NOMO-1 (cell line): ENCODE data around the gene HMX3.

ENCODE experiments used
- DNase-seq, 2 experiments: peaks; one replicate each; lab custom pipeline; 2025; ENCODE audit not compliant: unreplicated experiment in 2 of 2; lab: John Stamatoyannopoulos, UW

The HMX3 gene

GRCh38 chr10:123146894-123147634 lies 11.3 kb downstream of the HMX3 start:
- no peak for DNase-seq

DNA sequence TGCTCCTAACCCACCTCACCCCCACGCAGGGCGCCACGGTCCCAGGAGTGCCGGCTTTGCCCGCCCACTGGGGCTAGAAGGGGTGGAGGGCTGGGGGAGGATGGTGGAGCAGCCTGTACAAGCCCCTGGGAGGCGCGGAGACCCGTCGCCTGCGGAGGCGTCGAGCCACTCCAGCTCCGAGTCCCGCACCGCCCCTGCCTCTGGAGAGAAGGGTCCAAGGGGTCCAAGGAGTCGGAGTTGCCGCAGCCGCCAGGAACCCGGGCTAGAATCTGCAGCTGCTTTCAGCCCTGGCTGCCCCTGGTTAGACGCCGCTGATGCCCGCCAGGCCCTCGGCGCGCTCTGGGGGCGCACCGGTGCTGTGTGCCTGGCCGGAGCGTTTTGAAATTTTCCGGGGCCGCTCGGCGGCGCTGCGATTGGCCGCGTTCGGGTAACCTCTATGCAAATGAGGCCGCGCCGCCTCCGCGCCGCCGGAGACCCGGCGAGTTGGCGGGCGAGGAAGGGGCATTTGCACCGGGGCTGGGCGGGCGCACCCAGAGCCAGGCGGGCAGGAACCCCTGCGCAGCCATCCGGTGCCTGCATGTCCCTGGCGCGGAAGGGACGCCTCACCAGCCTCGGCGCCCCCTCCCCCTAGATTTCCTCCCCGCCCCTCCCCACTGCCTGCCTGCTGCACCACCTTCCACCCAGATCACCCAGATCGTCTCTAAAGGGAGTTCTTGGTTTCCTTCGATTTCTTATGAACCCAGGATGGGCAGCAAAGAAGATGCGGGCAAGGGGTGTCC lies 12.1 kb downstream of the HMX3 start, which contains the start of gene HMX2:
Gene HMX2 (plus strand): TSS at position 502 of the 779 bp plus-strand sequence. CDS start 243 bp downstream, at position 745.
- DNase-seq, result no peak

- DNase-seq, result no peak
Measured at GRCh38 chr10:123148414-123149161, 12.8 kb downstream of the HMX3 start.

DNA sequence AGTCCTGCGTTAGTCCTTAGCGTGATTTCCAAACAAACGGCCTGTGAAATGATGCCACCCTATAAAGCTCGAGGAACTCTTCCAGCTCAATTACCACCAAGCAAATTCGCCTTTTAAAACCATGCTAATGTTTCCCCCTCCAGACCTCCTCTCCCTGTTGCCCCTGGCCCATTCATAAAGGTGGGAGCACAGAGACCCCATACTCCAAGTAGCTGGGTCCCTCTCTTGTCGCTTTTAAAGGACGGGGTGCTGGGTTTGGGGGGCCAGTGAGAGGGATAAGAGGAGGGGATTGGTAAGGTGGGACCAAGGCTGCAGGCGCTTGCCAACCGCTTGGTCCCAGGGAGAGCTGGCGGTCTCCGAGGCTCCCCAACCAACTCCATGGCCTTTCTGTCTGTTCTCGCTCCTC lies 13.4 kb downstream of the HMX3 start:
- DNase-seq, result no peak

GRCh38 chr10:123149568-123150270 lies 13.9 kb downstream of the HMX3 start:
- peak in 1 of 2 experiments; percentile 27 for DNase-seq

DNA sequence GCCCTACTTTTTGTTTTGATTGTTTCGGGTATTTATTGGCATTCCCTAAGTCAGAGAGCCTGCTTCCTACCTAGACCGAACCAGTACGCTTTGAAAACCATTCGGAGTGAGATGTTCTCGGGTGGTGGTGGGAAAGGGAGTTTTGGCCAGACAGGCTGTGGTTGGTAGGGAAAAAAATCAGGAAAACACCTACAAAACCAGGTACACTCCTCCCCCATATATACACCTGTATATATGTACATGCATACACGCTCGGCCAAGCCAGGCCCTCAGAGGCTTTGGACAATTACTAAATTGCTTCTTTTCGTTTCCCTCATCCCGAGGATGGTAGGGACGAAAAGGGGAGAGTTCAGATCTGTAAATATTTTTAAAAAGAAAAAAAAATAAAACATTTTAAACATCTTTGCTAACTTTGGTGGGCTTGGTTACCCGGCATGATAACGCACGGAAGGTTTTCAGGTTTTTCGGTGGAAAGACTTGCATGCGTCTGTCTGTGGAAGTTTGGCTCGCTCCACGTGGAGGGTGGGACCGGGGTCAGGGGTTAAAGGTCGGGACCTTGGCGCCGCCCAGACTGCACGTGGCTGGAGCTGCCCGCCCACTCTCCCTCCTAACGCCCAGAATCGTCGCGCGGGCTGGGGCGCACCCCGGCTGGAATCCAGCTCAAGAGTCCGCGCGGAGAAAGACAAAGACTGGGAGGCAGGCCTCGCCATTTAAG lies 14.7 kb downstream of the HMX3 start:
- DNase-seq, result no peak

GRCh38 chr10:123150986-123151736 lies 15.4 kb downstream of the HMX3 start:
- DNase-seq, result peak in 1 of 2 experiments; percentile 50

DNA sequence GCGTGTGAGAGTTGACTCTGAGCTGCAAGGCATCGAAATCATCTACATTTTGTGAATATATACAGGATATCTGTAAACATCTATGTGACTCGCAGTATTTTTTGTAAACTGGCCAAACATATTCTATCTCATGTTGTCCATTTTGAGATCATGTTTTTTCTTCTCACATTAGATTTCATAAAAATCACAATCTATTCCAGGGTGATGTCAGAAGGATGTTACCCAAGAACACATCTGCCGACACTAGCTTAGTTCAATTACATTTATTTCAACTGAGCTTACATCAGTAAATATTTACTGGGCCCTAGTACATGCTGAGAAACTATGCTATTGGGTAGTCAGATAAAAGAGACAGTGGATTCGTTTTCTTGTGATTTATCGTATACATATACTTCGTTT lies 16.0 kb downstream of the HMX3 start:
- no peak for DNase-seq

GRCh38 chr10:123153486-123154091 lies 17.8 kb downstream of the HMX3 start:
- DNase-seq, result no peak

DNA sequence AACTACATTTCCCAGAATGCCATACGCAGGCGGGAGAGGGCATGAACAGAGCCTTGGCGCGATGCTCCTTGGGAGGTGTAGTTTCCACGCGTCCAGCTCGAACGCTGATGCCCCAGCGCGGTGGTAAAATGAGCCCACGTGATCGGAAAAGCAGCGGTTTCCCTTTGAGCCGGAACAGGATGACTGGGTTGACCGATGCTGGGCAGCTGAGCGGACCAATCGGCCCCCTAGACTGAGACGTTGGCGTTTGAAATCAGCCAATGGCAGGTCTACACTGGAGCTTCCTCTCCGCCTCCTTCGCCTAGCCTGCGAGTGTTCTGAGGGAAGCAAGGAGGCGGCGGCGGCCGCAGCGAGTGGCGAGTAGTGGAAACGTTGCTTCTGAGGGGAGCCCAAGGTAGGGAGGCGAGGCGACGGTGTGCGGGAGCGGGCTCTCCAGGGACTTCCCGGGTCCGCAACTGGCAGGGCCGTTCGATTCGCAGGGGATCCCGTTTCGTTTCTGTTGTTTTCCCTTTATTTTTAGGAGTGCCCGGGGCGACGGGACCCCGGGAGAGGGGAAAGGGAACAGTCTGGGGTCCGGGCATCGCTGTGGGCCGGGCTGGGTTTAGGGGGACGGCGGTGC lies 18.4 kb downstream of the HMX3 start, which contains the start of gene BUB3:
Gene BUB3 (plus strand): TSS at position 311 of the 619 bp plus-strand sequence. CDS start 516 bp downstream, outside the sequence.
- peak; percentile 98 to 99 for DNase-seq

GRCh38 chr10:123154711-123155505 lies 19.1 kb downstream of the HMX3 start:
- no peak for DNase-seq

DNA sequence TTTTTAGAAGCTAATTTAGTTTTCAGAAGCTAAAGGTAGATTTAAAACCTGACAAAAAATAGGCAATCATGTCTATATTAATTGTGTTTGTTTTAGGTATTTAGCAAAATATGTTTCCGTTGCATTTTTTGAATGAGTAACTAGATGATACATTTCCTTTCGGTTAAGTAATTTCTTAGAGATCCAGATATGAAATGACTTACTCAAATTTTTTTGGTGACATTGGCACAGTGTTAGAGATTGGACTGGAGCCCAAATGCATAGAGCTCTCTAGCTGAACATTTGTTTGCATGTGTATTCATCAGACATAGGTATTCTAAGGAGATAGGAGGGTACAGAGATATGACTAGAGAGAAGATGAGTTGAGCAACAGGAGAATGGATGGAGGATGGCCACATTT lies 20.3 kb downstream of the HMX3 start:
- DNase-seq, result no peak

DNA sequence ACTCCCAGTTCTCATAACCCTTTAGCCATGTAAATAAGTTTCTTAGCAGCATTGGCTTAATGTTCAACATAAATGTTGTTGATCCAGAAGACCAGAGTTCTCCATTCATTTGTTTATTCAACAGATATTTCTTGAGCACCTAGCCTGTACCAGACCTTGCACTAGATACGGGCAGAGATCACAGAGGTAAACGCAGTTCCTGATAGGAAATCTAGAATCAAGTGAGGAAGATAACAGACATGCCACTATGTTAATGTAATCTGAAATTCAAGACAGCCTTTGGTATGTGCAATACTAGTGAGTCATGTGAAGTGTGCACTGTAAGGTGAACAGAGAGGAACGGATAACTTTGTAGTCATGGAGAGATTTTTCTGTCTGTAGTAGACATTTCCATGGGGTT lies 21.4 kb downstream of the HMX3 start:
- DNase-seq, result no peak

DNA sequence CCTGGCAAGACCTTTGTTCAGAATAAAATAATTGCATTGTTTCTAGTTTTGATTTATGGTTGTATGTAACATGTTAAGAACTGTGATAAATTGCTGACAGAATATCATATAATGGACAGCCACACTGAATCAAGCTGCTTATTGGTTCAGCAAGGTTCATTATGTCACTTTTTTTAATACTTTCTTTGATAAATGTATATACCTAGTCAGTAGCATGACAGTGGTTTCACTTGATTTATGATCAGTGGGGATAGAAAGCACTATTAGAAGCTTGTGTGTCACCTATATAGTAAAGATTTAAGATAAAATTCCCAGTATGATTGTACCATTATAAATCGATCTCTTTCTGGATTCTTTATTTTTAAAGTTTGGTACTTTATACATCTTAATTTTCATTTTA lies 22.9 kb downstream of the HMX3 start:
- DNase-seq, result no peak

DNA sequence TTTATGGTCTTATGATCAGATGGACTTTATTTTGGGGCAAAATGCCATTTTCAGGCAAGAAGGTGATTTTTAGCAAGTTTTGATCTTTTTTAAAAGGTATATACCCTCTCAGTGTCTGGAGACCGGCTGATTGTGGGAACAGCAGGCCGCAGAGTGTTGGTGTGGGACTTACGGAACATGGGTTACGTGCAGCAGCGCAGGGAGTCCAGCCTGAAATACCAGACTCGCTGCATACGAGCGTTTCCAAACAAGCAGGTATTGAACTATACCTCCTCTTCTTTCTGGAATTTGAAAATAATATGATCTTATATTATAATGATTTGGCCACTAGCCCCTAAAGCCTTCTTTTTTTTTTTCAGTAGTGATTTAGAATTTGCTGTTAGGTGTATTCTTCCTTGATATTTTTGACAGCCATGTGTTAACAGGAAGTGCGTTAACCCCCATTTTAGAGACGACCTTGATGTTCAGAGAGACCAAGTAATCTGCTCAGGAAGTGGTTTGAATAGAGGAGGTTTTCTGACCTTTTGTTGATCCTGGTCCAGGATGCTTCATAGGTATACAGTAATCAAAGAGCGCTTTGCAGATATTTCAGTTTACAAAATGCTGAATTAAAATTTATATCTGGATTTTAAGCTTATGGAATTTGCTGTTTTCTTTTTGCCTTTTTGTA lies 24.7 kb downstream of the HMX3 start:
- no peak for DNase-seq

DNA sequence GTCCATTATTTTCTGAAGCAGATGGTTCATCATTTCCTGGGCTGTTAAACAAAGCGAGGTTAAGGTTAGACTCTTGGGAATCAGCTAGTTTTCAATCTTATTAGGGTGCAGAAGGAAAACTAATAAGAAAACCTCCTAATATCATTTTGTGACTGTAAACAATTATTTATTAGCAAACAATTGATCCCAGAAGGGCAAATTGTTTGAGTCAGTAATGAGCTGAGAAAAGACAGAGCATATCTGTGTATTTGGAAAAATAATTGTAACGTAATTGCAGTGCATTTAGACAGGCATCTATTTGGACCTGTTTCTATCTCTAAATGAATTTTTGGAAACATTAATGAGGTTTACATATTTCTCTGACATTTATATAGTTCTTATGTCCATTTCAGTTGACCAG lies 28.5 kb downstream of the HMX3 start:
- DNase-seq, result no peak

DNA sequence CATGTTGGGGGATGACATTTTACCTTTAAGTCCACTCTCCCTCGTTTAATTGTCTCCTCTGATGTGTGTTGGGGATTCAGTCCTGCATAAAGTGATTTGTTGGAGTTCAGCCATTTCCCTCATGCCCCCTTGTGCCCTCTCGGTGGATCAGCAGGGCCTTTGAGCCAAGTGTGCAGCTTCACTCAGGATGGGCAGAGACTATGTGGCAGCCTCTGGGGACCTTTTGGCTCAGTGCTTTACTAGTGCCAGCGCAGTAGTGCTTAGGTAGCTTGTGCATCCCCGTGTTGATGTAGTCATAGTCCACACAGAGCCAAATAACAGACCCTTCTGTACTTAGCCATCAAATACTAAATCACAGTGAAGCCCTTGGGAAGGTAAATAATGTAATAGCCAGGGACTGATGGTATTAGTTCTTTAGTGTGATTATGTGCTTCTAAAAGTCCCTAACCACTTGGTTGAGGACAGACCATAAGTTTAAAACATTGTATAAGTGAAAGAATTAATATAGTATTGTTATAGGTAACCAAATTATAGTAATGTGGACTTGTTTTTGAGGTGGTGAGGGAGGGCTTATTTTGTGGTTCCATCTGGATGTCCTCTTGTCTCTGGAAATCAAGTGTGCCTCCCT lies 29.8 kb downstream of the HMX3 start:
- DNase-seq, result no peak
